NCI-H446 (cell line): ENCODE data around the gene CNST.
"Not testable (repeated sequence)": the region's sequence is repeated elsewhere in the genome, so short reads cannot be mapped to it uniquely, and the experiment has no call there.

Source experiments
- DNase-seq, 2 experiments: peaks; one replicate each; lab custom pipeline; 2025; lab: John Stamatoyannopoulos, UW

The CNST gene

GRCh38 chr1:246583448-246584185 lies 17.4 kb downstream of the CNST start:
- no peak for DNase-seq

GRCh38 chr1:246587032-246587431 lies 20.8 kb downstream of the CNST start:
- DNase-seq: no peak

DNA sequence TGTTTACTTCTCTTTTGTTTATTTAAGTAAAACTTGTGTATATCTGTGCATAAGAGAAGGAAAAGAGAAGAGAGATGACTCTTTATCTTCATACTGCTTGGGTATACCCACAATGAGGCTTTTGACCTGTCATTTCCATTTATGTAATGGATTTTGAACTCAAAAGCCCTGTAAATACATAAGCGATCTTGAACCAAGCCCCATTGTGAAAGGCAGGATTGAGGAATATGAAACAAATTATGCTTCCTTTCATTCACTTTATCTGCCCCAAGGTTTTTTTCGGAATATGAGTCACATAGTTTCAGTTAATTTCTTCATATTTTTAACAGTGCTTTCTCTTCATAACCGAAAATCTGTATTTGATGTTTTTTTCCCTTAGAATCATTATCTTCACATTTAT lies 21.4 kb downstream of the CNST start:
- DNase-seq: no peak

- DNase-seq: no peak
These were observed 22.0 kb downstream of the CNST start for GRCh38 chr1:246588159-246588721.

DNA sequence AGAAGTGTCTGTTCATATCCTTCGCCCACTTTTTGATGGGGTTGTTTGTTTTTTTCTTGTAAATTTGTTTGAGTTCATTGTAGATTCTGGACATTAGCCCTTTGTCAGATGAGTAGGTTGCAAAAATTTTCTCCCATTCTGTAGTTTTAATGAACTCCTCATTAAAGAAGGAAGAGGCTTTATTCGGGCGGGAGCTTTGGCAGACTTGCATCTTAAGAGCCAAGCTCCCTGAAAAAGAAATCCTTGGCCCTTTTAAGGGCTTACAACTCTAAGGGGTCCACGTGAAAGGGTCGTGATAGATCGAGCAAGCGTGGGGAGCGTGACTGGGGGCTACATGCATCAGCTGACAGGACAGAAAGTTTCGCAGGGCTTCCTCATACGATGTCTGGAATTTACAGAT lies 23.7 kb downstream of the CNST start:
- not testable (repeated sequence) for DNase-seq

DNA sequence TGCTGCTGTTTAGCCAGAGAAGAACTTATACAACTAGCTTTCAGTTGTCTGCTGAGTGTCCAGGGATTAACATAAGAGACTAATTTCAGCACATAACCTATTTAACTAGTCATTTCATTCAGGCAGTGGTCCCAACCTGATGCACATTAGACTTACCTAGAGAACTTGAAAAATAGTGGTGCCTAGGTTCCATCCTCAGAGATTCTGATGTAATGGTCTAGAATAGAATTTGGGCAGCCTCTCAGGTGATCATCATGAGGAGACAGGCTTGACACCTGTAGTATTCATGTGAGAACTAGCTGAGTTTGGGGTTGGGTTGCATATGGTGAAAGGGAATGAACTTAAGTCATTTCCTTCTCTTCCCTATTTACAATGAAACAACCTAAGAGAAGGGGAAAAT lies 24.8 kb downstream of the CNST start:
- no peak for DNase-seq

GRCh38 chr1:246591504-246591903 lies 25.2 kb downstream of the CNST start:
- DNase-seq: no peak

DNA sequence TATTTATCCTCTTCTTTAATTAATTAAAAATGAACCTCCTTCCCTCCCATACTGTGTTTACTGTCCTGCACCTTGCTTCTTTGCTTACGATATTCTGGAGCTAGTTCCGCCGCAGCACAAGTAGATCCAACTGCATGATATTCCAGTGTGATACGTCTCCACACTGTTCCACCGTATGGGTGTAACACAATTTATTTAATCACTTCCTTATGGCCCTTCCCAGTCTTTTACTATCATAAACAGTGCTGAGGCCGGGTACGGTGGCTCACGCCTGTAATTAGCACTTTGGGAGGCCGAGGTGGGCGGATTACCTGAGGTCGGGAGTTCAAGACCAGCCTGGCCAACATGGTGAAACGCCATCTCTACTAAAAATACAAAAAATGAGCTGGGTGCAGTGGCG lies 25.7 kb downstream of the CNST start:
- DNase-seq: no peak

GRCh38 chr1:246592695-246593094 lies 26.4 kb downstream of the CNST start:
- peak in 1 of 2 experiments; percentile 10 for DNase-seq

GRCh38 chr1:246595146-246595545 lies 28.9 kb downstream of the CNST start:
- DNase-seq: no peak

DNA sequence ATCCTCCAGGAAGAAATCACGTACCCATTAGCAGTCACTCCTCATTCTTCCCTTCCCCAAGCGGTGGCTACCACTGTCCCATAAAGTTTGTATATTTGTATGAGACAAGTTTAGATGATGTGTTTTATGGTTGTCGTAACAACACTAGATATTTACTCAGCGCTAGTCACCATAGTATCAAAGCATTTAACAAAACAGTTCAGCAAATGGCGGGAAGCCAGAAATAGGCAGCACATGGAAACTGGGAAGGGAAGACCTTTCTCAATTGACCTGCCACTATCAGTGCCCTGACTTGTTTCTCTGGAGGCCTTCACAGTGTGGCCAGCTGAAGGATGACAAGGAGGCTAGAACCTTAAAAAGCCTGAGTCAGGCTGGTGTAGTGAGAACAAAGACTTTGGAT lies 31.1 kb downstream of the CNST start:
- DNase-seq: no peak

DNA sequence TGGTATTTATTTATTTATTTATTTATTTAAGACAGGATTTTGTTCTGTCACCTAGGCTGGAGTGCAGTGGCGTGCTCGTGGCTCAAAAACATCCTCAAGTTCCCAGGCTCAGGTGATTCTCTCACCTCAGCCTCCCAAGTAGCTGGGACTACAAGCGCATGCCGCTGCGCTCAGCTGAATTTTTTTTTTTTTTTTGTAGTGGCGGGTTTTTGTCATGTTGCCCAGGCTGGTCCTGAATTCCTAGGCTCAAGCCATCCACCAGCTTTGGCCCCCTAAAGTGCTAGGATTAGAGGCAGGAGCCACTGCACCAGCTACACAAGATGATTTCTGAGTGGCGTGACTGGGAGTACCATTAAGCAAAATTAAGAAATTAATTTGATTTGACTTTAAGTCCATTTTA lies 31.7 kb downstream of the CNST start:
- no peak for DNase-seq

- no peak for DNase-seq
These were observed 33.1 kb downstream of the CNST start for GRCh38 chr1:246599315-246599714.

DNA sequence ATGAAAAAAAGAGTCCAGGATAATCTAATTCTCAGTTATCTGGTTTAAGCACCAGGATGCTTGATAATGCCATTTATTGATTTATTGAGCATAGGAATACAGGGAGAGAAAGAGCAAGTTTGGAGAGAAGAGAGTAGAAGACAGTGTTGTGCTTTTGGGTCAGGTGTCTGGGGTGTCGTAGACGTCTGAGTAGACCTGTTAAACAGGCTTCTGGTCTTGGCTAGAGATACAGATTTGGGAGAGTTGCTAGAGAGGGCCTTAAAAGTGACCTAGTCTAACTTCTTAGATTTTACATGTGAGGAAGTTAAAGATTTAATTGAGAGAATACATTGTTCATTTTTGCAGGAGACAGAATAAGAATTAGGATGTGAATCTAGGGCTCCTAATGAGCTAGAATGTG lies 34.3 kb downstream of the CNST start:
- DNase-seq: no peak

DNA sequence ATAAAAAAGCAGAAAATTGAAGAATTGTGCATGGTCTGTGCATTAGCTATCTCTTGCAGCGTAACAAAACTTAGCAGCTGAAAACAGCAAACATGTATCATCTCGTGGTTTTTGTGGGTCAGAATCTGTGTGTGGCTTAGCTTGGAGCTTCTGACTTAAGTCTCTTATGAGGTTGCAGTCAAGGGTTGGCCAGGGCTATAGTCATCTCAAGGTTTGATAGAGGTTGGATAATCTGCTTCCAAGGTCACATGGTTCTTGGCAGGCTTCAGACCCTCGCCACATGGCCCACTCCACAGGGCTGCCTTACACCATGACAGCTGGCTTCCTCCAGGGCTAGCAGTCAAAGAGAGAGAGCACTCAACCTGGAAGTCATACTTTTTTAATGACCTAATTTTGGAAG lies 35.9 kb downstream of the CNST start:
- DNase-seq: peak in 1 of 2 experiments; percentile 47

DNA sequence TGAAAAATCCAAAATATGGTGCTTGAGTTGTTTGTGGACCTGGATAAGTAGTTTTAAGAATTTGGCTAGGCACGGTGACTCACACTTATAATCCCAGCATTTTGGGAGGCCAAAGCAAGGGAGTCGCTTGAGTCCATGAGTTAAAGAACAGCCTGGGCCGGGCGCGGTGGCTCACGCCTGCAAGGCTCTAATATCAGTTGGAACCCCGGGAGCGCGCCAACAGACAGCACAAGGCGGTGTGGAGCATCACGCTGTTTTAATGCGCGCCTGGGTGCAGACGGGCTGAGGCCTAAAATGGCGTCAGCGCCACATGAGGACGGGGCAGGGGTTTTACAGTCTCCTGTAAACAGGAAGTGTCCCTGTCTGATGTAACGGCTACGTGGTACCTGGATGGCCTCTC lies 39.0 kb downstream of the CNST start:
- not testable (repeated sequence) for DNase-seq

GRCh38 chr1:246607462-246607861 lies 41.2 kb downstream of the CNST start:
- DNase-seq: no peak

GRCh38 chr1:246608616-246609376 lies 42.5 kb downstream of the CNST start:
- no peak for DNase-seq

GRCh38 chr1:246609632-246610031 lies 43.4 kb downstream of the CNST start:
- DNase-seq: no peak

GRCh38 chr1:246613096-246613758 lies 47.0 kb downstream of the CNST start:
- no peak for DNase-seq

DNA sequence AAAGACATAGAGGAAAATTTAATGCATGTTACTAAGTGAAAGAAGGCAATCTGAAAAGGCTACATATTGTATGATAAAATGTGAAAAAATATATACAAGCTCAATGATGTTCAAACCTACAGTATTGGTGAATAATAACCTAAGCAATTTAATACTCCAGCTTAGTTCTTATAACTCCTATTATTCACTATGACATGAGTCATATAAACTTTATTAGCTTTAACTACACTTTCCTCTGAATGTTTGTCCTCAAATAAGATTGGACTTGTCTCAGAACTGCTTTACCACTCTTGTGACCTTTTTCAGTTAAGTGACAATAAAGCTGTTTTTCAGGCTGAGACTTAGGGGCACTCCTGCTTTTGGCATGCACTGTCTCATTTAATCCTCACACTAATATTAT lies 50.9 kb downstream of the CNST start:
- no peak for DNase-seq

DNA sequence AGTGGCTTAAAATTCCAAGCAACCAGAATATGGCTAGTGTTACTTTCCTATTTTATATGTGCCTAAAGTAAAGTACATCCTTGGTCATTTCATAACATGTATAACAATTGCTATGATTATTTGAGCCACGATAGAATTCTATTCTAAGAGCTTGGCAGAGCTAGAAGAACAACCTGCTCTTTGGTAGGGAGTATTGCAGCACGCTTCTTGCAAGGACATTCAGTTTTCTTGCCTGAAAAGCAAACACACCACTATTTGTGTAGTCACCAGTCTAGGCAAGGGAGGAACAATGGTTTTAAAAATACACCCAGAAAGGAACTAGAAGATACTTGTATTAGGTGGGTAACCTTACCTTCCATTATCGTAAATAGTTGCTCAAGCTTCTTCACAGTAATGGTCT lies 51.5 kb downstream of the CNST start:
- DNase-seq: no peak
